Measurements from ENCODE around the gene IL1A.

IL1A gene

GRCh38 chr2:112794841-112795240, 10.5 kb upstream of the IL1A start:
- Histone ChIP-seq H3K9ac (ENCODE audit: low read depth, low read length) (no peak overlapping the region), H3K79me2 (ENCODE audit: insufficient read depth, low read length) (no peaks in the 10 kb centered on the region), H3K9me3 (ENCODE audit: insufficient read depth, low read length, severe bottlenecking) (no peaks in the 10 kb centered on the region), H4K20me1 (ENCODE audit: insufficient read depth, low read length) (no peaks in the 10 kb centered on the region), H3K4me2 (ENCODE audit: insufficient read depth, low read length) (no peak overlapping the region), H3K27ac (ENCODE audit: low read length) (no peak overlapping the region), H3K36me3 (ENCODE audit: insufficient read depth, low read length) (no peaks in the 10 kb centered on the region), H3K4me3 (ENCODE audit: low read depth in 1 of 2, low read length in 2 of 2) (no peak overlapping the region), H3K4me1 (ENCODE audit: insufficient read depth, low read length) (peaks cover 3% of the 10 kb centered on the region; the same call in 1 of the 2 replicates), H2AFZ (ENCODE audit: low read depth, low read length) (no peak overlapping the region), H3K27me3 (ENCODE audit: insufficient read depth, low read length, poor library complexity) (no peaks in the 10 kb centered on the region)
- TF ChIP-seq CTCF (IDR thresholded peaks at IDR 0.05; ENCODE audit: borderline replicate concordance, extremely low read depth, low read length, poor library complexity, severe bottlenecking) (no peak), EZH2 (IDR thresholded peaks at IDR 0.05; ENCODE audit: borderline replicate concordance, low read depth, low read length, severe bottlenecking) (no peak)
- DNase-seq (no peak), ATAC-seq (ENCODE audit: insufficient read depth, low read depth) (no peak)

- Histone ChIP-seq H3K27me3 (ENCODE audit: insufficient read depth, low read length, poor library complexity) (no peaks in the 10 kb centered on the region), H3K27ac (ENCODE audit: low read length) (no peak overlapping the region), H3K4me2 (ENCODE audit: insufficient read depth, low read length) (no peak overlapping the region), H3K79me2 (ENCODE audit: insufficient read depth, low read length) (no peaks in the 10 kb centered on the region), H3K36me3 (ENCODE audit: insufficient read depth, low read length) (no peaks in the 10 kb centered on the region), H3K4me1 (ENCODE audit: insufficient read depth, low read length) (peaks cover 3% of the 10 kb centered on the region; the same call in 1 of the 2 replicates), H3K9ac (ENCODE audit: low read depth, low read length) (no peak overlapping the region), H3K4me3 (ENCODE audit: low read depth in 1 of 2, low read length in 2 of 2) (no peak overlapping the region), H4K20me1 (ENCODE audit: insufficient read depth, low read length) (no peaks in the 10 kb centered on the region), H2AFZ (ENCODE audit: low read depth, low read length) (no peak overlapping the region), H3K9me3 (ENCODE audit: insufficient read depth, low read length, severe bottlenecking) (no peaks in the 10 kb centered on the region)
- ATAC-seq (ENCODE audit: insufficient read depth, low read depth) = peak; percentile 82
- peak; percentile 45 for DNase-seq
- no peak for TF ChIP-seq EZH2 (IDR thresholded peaks at IDR 0.05; ENCODE audit: borderline replicate concordance, low read depth, low read length, severe bottlenecking)
- TF ChIP-seq CTCF (IDR thresholded peaks at IDR 0.05; ENCODE audit: borderline replicate concordance, extremely low read depth, low read length, poor library complexity, severe bottlenecking) = no peak
These were observed 9.9 kb upstream of the IL1A start for GRCh38 chr2:112794131-112794733.

GRCh38 chr2:112793449-112793978, 9.2 kb upstream of the IL1A start:
- DNase-seq = no peak
- no peaks in the 10 kb centered on the region for H4K20me1 ChIP-seq (ENCODE audit: insufficient read depth, low read length)
- no peak overlapping the region for H3K4me3 ChIP-seq (ENCODE audit: low read depth in 1 of 2, low read length in 2 of 2)
- H3K4me1 ChIP-seq (ENCODE audit: insufficient read depth, low read length) = peaks cover 3% of the 10 kb centered on the region; the same call in 1 of the 2 replicates
- no peak overlapping the region for H3K4me2 ChIP-seq (ENCODE audit: insufficient read depth, low read length)
- no peaks in the 10 kb centered on the region for H3K9me3 ChIP-seq (ENCODE audit: insufficient read depth, low read length, severe bottlenecking)
- no peak for ATAC-seq (ENCODE audit: insufficient read depth, low read depth)
- H3K27me3 ChIP-seq (ENCODE audit: insufficient read depth, low read length, poor library complexity) = no peaks in the 10 kb centered on the region
- no peaks in the 10 kb centered on the region for H3K79me2 ChIP-seq (ENCODE audit: insufficient read depth, low read length)
- H3K9ac ChIP-seq (ENCODE audit: low read depth, low read length) = no peak overlapping the region
- TF ChIP-seq CTCF (IDR thresholded peaks at IDR 0.05; ENCODE audit: borderline replicate concordance, extremely low read depth, low read length, poor library complexity, severe bottlenecking) (no peak), EZH2 (IDR thresholded peaks at IDR 0.05; ENCODE audit: borderline replicate concordance, low read depth, low read length, severe bottlenecking) (no peak)
- H3K36me3 ChIP-seq (ENCODE audit: insufficient read depth, low read length) = no peaks in the 10 kb centered on the region
- H2AFZ ChIP-seq (ENCODE audit: low read depth, low read length) = no peak overlapping the region
- no peak overlapping the region for H3K27ac ChIP-seq (ENCODE audit: low read length)

Measured in DND-41 (cell line).